CD4-positive, alpha-beta T cell (primary cell): ENCODE measurements around the gene PLGRKT. TPM values are rescaled to one million over a fixed set of nuclear protein-coding genes. Genes with fewer than 3 reads are reported as not detected.

Source experiments
- ATAC-seq: fragments of 200-7000 bp; cut with Tn5 transposase; one replicate; pipeline ENCODE4 v1.10.0; 2022; ENCODE audit warnings: mild to moderate bottlenecking; ENCODE audit not compliant: poor library complexity
- CTCF ChIA-PET: fragments of 350-600 bp; sonication (Branson Sonifier 250); formaldehyde crosslinking; loops from one replicate; lab custom pipeline; 2021; ENCODE audit warnings: antibody characterized with exemption, inconsistent platforms; lab: Charles Lee
- POLR2A ChIA-PET: fragments of 350-600 bp; sonication (Branson Sonifier 250); formaldehyde crosslinking; loops from one replicate; lab custom pipeline; 2021; ENCODE audit warnings: antibody characterized with exemption, inconsistent platforms; lab: Charles Lee
- DNase-seq, 14 experiments: peaks; one replicate each; pipeline ENCODE4 v3.0.0-alpha.2; 2013 to 2020; ENCODE audit warnings: mixed read lengths in 2 of 14
- H3K27ac ChIP-seq, 2 donors: one replicate each; pipeline versions ENCODE4 v1.5.1 to v1.7.0; 2013; ENCODE audit warnings: low read length in 2 of 2, low read depth in 1 of 2, mild to moderate bottlenecking in 1 of 2
- H3K27me3 ChIP-seq, 2 experiments: 1 replicate in 1 of 2; 2 replicates in 1 of 2; pipeline versions ENCODE4 v1.6.1 to v1.7.0; 2013; ENCODE audit warnings: low read length in 2 of 2, control low read depth in 1 of 2, mild to moderate bottlenecking in 1 of 2, moderate library complexity in 1 of 2; ENCODE audit not compliant: insufficient read depth in 2 of 2, control insufficient read depth in 1 of 2
- H3K36me3 ChIP-seq: one replicate; pipeline ENCODE4 v1.6.1; 2013; ENCODE audit warnings: low read length, control low read depth; ENCODE audit not compliant: insufficient read depth
- H3K4me1 ChIP-seq: one replicate; pipeline ENCODE4 v1.6.1; 2013; ENCODE audit warnings: low read length, control low read depth; ENCODE audit not compliant: insufficient read depth
- H3K4me3 ChIP-seq: one replicate; pipeline ENCODE4 v1.5.1; 2013; ENCODE audit warnings: mild to moderate bottlenecking, low read length, moderate library complexity
- H3K9me3 ChIP-seq, 2 experiments: 1 replicate in 1 of 2; 2 replicates in 1 of 2; pipeline versions ENCODE4 v1.6.1 to v1.7.0; 2013; ENCODE audit warnings: low read length in 2 of 2, mild to moderate bottlenecking in 2 of 2, control low read depth in 1 of 2, moderate library complexity in 1 of 2; ENCODE audit not compliant: control insufficient read depth in 1 of 2, insufficient read depth in 1 of 2
- H3K27ac Mint-ChIP-seq: one replicate; pipeline ENCODE4 v1.8.0; 2020; ENCODE audit warnings: mixed read lengths
- H3K27me3 Mint-ChIP-seq: one replicate; pipeline ENCODE4 v1.8.0; 2021; ENCODE audit warnings: mixed read lengths
- H3K36me3 Mint-ChIP-seq: one replicate; pipeline ENCODE4 v1.8.0; 2021; ENCODE audit warnings: low read depth, mixed read lengths
- H3K4me1 Mint-ChIP-seq: one replicate; pipeline ENCODE4 v1.8.0; 2021; ENCODE audit warnings: low read depth, mixed read lengths
- H3K4me3 Mint-ChIP-seq: one replicate; pipeline ENCODE4 v1.8.0; 2020; ENCODE audit warnings: mild to moderate bottlenecking, mixed read lengths
- H3K9me3 Mint-ChIP-seq: one replicate; pipeline ENCODE4 v1.8.0; 2020; ENCODE audit warnings: mixed read lengths
- intact Hi-C, 2 experiments: fragments of 100-400 bp; cut with DNase I in 1 of 2; cut with micrococcal nuclease in 1 of 2; formaldehyde crosslinking; loops; one replicate each; pipeline versions ENCODE4 v1.15.1 to v1.9.0; 2023 to 2025; cut with DNase I, micrococcal nuclease
- total RNA-seq, 174 experiments: library from RNA in 2 of 174; stranded (reverse) in 2 of 174; gene quantifications; one replicate each; pipeline ENCODE4 v1.2.3 and lab custom pipeline; 2021 to 2026
- TF ChIP-seq, protein P1 (sequence below): fragments of 200-600 bp; IDR thresholded peaks from one replicate; pipeline ENCODE4 v1.8.0; 2022; ENCODE audit warnings: antibody characterized with exemption, mild to moderate bottlenecking

PLGRKT gene
- total RNA-seq, 2 experiments from 2014 or later: 13.8 to 15.6 TPM

DNA sequence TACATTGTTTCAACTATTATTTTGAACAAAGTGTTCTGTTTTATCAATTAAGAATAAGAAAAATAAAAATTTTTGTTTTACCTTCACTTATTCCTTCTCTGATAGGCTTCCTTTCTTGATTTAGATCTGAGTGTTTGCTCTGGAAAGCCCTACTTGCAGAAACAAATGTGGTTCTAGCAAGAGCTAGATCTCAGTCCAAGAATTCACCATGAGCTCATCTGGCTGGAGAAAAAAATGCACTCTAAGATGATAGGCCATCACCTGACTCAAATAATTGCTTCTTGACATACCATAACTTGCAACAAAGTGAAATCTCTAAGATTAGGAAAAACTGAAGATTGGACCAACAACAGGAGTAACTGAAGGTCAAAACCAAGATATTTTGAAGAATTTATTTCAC is 126.9 kb downstream of the PLGRKT start:
- TF ChIP-seq, protein P1, sequence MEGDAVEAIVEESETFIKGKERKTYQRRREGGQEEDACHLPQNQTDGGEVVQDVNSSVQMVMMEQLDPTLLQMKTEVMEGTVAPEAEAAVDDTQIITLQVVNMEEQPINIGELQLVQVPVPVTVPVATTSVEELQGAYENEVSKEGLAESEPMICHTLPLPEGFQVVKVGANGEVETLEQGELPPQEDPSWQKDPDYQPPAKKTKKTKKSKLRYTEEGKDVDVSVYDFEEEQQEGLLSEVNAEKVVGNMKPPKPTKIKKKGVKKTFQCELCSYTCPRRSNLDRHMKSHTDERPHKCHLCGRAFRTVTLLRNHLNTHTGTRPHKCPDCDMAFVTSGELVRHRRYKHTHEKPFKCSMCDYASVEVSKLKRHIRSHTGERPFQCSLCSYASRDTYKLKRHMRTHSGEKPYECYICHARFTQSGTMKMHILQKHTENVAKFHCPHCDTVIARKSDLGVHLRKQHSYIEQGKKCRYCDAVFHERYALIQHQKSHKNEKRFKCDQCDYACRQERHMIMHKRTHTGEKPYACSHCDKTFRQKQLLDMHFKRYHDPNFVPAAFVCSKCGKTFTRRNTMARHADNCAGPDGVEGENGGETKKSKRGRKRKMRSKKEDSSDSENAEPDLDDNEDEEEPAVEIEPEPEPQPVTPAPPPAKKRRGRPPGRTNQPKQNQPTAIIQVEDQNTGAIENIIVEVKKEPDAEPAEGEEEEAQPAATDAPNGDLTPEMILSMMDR: no peak
- H3K27me3 Mint-ChIP-seq: no peaks in the 10 kb centered on the region
- Histone ChIP-seq H3K27ac (no peak overlapping the region), H3K36me3 (no peaks in the 10 kb centered on the region), H3K27me3 (no peaks in the 10 kb centered on the region), H3K4me1 (peaks cover 3% of the 10 kb centered on the region), H3K9me3 (peaks cover 7 to 13% of the 10 kb centered on the region in 2 experiments), H3K4me3 (no peak overlapping the region)
- H3K4me1 Mint-ChIP-seq: peaks cover 13% of the 10 kb centered on the region
- DNase-seq (no peak), ATAC-seq (no peak)
- no peak overlapping the region for H3K27ac Mint-ChIP-seq
- H3K4me3 Mint-ChIP-seq: no peak overlapping the region
- peaks cover 39% of the 10 kb centered on the region for H3K36me3 Mint-ChIP-seq
- intact Hi-C loops: no loop called here
- CTCF ChIA-PET: no interaction called here
- H3K9me3 Mint-ChIP-seq: peaks cover 8% of the 10 kb centered on the region
- POLR2A ChIA-PET: no interaction called here

Other genes with a start within 250 kb of the PLGRKT start
- not detected for gene INSL4, start 206.5 kb downstream of the PLGRKT start, total RNA-seq
- under 1 TPM; 0.47 to 0.88 TPM for gene RLN2, start 133.2 kb downstream of the PLGRKT start, total RNA-seq
- gene RLN1, start 98.0 kb downstream of the PLGRKT start, total RNA-seq: under 1 TPM; 0.36 to 0.84 TPM
- 1 to 10 TPM; 5.3 to 6.3 TPM for gene CD274, start 12.6 kb upstream of the PLGRKT start, total RNA-seq
- gene PDCD1LG2, start 72.6 kb upstream of the PLGRKT start, total RNA-seq: under 1 TPM; 0.11 to 0.17 TPM
- gene RIC1, start 191.2 kb upstream of the PLGRKT start, total RNA-seq: 10 to 100 TPM; 24.7 to 26.3 TPM